PC-3 (cell line): ENCODE data around the gene ERH. TPM values are rescaled to one million over a fixed set of nuclear protein-coding genes. Genes with fewer than 3 reads are reported as not detected.

Experiments
- ATAC-seq: fragments of 200-7000 bp; cut with Tn5 transposase; 2 replicates; pipeline ENCODE4 v1.9.1; 2020; ENCODE audit warnings: mild to moderate bottlenecking, moderate library complexity
- BruUV-seq: library from RNA; stranded (reverse); fragments of 400-500 nt; replicated peaks from 2 replicates; lab custom pipeline; 2021; lab: Mats Ljungman, UMichigan
- CTCF ChIA-PET: fragments of 300-600 bp; sonication (Branson Sonifier 250); formaldehyde crosslinking; loops from one replicate; lab custom pipeline; 2022; ENCODE audit warnings: antibody characterized with exemption; lab: Charles Lee
- POLR2A ChIA-PET: fragments of 300-600 bp; sonication (Branson Sonifier 250); formaldehyde crosslinking; loops from one replicate; lab custom pipeline; 2022; ENCODE audit warnings: antibody characterized with exemption; ENCODE audit not compliant: unreplicated experiment; lab: Charles Lee
- DNase-seq: peaks from one replicate; pipeline ENCODE4 v3.0.0-alpha.2; 2015
- H2AFZ ChIP-seq: fragments of 300-600 bp; sonication (generic); 2 replicates; pipeline ENCODE4 v1.6.0; 2016; ENCODE audit warnings: antibody characterized with exemption, low read length
- H3F3A ChIP-seq: fragments of 300-600 bp; sonication (generic); one replicate; pipeline ENCODE4 v1.6.0; 2017; ENCODE audit warnings: antibody characterized with exemption, low read length, control low read depth, mild to moderate bottlenecking; ENCODE audit not compliant: unreplicated experiment
- H3K27ac ChIP-seq: fragments of 300-600 bp; sonication (generic); 2 replicates; pipeline ENCODE4 v1.5.1; 2016; ENCODE audit warnings: mild to moderate bottlenecking, low read length
- H3K27me3 ChIP-seq: fragments of 300-600 bp; sonication (generic); 2 replicates; pipeline ENCODE4 v1.6.1; 2016; ENCODE audit warnings: low read length, mixed read lengths
- H3K36me3 ChIP-seq: fragments of 300-600 bp; sonication (generic); 2 replicates; pipeline ENCODE4 v1.6.1; 2016; ENCODE audit warnings: low read depth, mixed run types, low read length, mixed read lengths
- H3K4me1 ChIP-seq: fragments of 300-600 bp; sonication (generic); 2 replicates; pipeline ENCODE4 v1.5.1; 2016; ENCODE audit warnings: low read length; ENCODE audit not compliant: insufficient read depth
- H3K4me2 ChIP-seq: fragments of 300-600 bp; sonication (generic); 2 replicates; pipeline ENCODE4 v1.6.0; 2016; ENCODE audit warnings: low read length
- H3K4me3 ChIP-seq: fragments of 300-600 bp; sonication (generic); 2 replicates; pipeline ENCODE4 v1.5.1; 2016; ENCODE audit warnings: mild to moderate bottlenecking, low read length, mixed read lengths
- H3K79me2 ChIP-seq: fragments of 300-600 bp; sonication (generic); 2 replicates; pipeline ENCODE4 v1.6.1; 2017; ENCODE audit warnings: low read length, mixed read lengths
- H3K9ac ChIP-seq: fragments of 300-600 bp; sonication (generic); 2 replicates; pipeline ENCODE4 v1.6.0; 2016; ENCODE audit warnings: mild to moderate bottlenecking, low read length
- H3K9me2 ChIP-seq: fragments of 300-600 bp; sonication (generic); replicated peaks from 2 replicates; pipeline ENCODE4 v1.6.1; 2016; ENCODE audit warnings: mixed run types, low read length, mixed read lengths
- H3K9me3 ChIP-seq: fragments of 300-600 bp; sonication (generic); 2 replicates; pipeline ENCODE4 v1.6.1; 2016; ENCODE audit warnings: low read length, mixed read lengths
- H4K20me1 ChIP-seq: fragments of 300-600 bp; sonication (generic); 2 replicates; pipeline ENCODE4 v1.6.1; 2016; ENCODE audit warnings: low read length, mixed read lengths
- EZH2 ChIP-seq: fragments of 300-600 bp; sonication (generic); IDR thresholded peaks from one replicate; pipeline ENCODE4 v1.6.1; 2017; ENCODE audit warnings: antibody characterized with exemption, mild to moderate bottlenecking, low read length; ENCODE audit not compliant: unreplicated experiment
- EZH2phosphoT487 ChIP-seq: fragments of 300-600 bp; sonication (generic); IDR thresholded peaks from 2 replicates; pipeline ENCODE4 v1.6.1; 2018; ENCODE audit warnings: mild to moderate bottlenecking, antibody characterized with exemption, low read length, borderline replicate concordance
- intact Hi-C: fragments of 100-400 bp; cut with micrococcal nuclease; formaldehyde crosslinking; loops from 2 replicates; pipeline ENCODE4 v1.9.0; 2023
- total RNA-seq: library from RNA; depleted of rRNA; stranded (reverse); fragments of >200 nt; gene quantifications from 2 replicates; pipeline ENCODE4 v1.2.3, GENCODE V29; 2014
- TF ChIP-seq, protein P1 (sequence below): fragments of 300-600 bp; sonication (generic); conservative IDR thresholded peaks from 2 replicates; pipeline ENCODE4 v1.5.1; 2017; ENCODE audit warnings: antibody characterized with exemption, low read depth, mild to moderate bottlenecking, low read length

The ERH gene
- total RNA-seq, 1 experiment from 2014 or later = 128 TPM

DNA sequence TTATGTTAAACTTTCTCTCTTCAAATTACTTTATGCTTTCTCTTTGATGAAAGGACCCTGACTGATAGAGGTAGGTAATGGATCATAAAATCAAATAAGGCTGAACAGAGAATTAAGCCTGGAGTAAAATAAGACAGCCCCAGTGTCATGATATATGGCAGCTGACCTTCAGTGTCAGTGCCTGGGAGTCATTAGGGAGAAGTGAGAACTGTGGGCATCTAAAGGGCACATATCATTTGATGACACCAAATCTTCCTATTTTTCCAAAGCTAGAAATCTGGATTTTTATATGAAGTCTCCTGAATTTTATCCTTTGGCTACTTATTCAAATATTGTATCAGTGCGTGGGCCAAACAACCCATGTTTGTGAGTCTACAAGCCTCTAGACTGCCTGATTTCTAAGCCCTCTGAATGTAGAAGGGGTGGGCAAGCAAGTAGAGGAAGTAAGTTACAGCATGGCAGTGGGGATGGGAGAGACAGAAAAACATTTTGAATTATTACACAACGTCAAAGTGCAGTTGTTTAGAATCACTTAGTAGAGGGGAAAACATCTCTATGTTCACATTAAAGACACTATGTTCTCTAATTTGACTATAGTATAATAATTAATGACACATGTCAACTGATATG is 10.3 kb upstream of the ERH start:
- H3K9ac ChIP-seq = no peak overlapping the region
- no peak overlapping the region for H3K4me3 ChIP-seq
- ATAC-seq = no peak
- H3K27me3 ChIP-seq = no peaks in the 10 kb centered on the region
- TF ChIP-seq, protein P1, sequence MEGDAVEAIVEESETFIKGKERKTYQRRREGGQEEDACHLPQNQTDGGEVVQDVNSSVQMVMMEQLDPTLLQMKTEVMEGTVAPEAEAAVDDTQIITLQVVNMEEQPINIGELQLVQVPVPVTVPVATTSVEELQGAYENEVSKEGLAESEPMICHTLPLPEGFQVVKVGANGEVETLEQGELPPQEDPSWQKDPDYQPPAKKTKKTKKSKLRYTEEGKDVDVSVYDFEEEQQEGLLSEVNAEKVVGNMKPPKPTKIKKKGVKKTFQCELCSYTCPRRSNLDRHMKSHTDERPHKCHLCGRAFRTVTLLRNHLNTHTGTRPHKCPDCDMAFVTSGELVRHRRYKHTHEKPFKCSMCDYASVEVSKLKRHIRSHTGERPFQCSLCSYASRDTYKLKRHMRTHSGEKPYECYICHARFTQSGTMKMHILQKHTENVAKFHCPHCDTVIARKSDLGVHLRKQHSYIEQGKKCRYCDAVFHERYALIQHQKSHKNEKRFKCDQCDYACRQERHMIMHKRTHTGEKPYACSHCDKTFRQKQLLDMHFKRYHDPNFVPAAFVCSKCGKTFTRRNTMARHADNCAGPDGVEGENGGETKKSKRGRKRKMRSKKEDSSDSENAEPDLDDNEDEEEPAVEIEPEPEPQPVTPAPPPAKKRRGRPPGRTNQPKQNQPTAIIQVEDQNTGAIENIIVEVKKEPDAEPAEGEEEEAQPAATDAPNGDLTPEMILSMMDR = no peak
- TF ChIP-seq EZH2 (no peak), EZH2phosphoT487 (no peak)
- H3K9me2 ChIP-seq = no peaks in the 10 kb centered on the region
- no TSS peak for BruUV-seq
- no peaks in the 10 kb centered on the region for H3K9me3 ChIP-seq
- H3K27ac ChIP-seq = no peak overlapping the region
- intact Hi-C loops = no loop called here
- no peaks in the 10 kb centered on the region for H3F3A ChIP-seq
- peaks cover 6% of the 10 kb centered on the region; the same call in 1 of the 2 replicates for H3K36me3 ChIP-seq
- H2AFZ ChIP-seq = no peak overlapping the region
- CTCF ChIA-PET = no interaction called here
- no peak overlapping the region for H3K4me2 ChIP-seq
- H4K20me1 ChIP-seq = peaks cover 32% of the 10 kb centered on the region; the same call in 1 of the 2 replicates
- no peak for DNase-seq
- POLR2A ChIA-PET = no interaction called here
- H3K79me2 ChIP-seq = peaks cover 91% of the 10 kb centered on the region
- H3K4me1 ChIP-seq = no peaks in the 10 kb centered on the region

DNA sequence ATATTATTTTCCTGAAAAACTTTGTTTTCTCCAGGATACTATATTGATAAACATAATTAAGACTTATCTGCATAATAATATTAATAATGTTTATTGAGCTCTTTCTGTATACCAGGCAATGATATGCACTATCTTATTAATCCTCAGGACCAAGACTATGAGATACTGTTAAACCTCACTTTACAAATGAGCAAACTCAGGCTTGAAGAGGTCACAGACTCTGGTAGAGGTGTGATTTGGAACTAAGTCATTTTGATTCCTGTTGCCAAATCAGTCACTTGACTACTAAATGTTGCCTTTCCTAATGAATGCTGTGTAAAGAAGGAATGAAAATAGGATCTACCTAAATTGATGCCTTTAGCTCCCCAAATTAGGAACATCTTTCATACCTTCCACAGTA is 7.7 kb upstream of the ERH start:
- Histone ChIP-seq H3F3A (no peaks in the 10 kb centered on the region), H2AFZ (no peak overlapping the region), H3K27ac (no peak overlapping the region), H3K4me3 (no peak overlapping the region), H3K4me2 (no peak overlapping the region), H3K9me2 (no peaks in the 10 kb centered on the region), H3K27me3 (no peaks in the 10 kb centered on the region), H3K4me1 (peaks cover 12% of the 10 kb centered on the region), H3K9me3 (no peaks in the 10 kb centered on the region), H3K36me3 (peaks cover 6% of the 10 kb centered on the region; the same call in 1 of the 2 replicates), H3K79me2 (peaks cover 100% of the 10 kb centered on the region), H4K20me1 (peaks cover 46% of the 10 kb centered on the region), H3K9ac (no peak overlapping the region)
- ATAC-seq (no peak), DNase-seq (no peak)
- TF ChIP-seq EZH2phosphoT487 = no peak
- intact Hi-C loops = no loop called here
- ChIA-PET CTCF (no interaction called here), POLR2A (interaction anchor here (0.6 kb wide), 1 partner anchor 26 kb away, joined by 4 read pairs; no protein-coding TSS in a partner anchor)
- BruUV-seq = no TSS peak

DNA sequence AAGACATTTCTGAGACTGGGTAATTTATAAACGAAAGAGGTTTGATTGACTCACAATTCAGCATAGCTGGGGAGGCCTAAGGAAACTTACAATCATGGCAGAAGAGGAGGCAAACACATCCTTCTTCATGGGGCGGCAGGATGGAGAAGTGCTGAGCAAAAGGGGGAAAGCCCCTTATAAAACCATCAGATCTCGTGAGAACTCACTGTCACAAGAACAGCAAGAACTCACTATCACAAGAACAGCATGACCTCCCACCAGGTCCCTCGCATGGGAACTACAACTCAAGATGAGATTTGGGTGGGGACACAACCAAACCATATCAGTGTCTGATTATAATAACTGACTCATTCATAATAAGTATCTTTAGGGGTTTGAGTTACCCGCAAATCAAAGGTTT is 6.8 kb upstream of the ERH start:
- no peak overlapping the region for H2AFZ ChIP-seq
- CTCF ChIA-PET = no interaction called here
- no peak overlapping the region for H3K4me2 ChIP-seq
- ATAC-seq = no peak
- POLR2A ChIA-PET = no interaction called here
- no TSS peak for BruUV-seq
- no peaks in the 10 kb centered on the region for H3K9me3 ChIP-seq
- TF ChIP-seq EZH2phosphoT487 (no peak), EZH2 (no peak)
- TF ChIP-seq, protein P1 = no peak
- no peaks in the 10 kb centered on the region for H3F3A ChIP-seq
- peaks cover 6% of the 10 kb centered on the region; the same call in 1 of the 2 replicates for H3K36me3 ChIP-seq
- intact Hi-C loops = no loop called here
- H4K20me1 ChIP-seq = peaks cover 49% of the 10 kb centered on the region
- no peak overlapping the region for H3K9ac ChIP-seq
- H3K9me2 ChIP-seq = no peaks in the 10 kb centered on the region
- peaks cover 12% of the 10 kb centered on the region for H3K4me1 ChIP-seq
- H3K4me3 ChIP-seq = no peak overlapping the region
- no peaks in the 10 kb centered on the region for H3K27me3 ChIP-seq
- DNase-seq = no peak
- H3K27ac ChIP-seq = no peak overlapping the region
- H3K79me2 ChIP-seq = peaks cover 100% of the 10 kb centered on the region
